Globus pallidus (tissue), 1 donor: ENCODE data around the gene HBG1.

Experiments
- DNase-seq: peaks from one replicate; pipeline ENCODE4 v3.0.0-alpha.2; 2015; ENCODE audit warnings: low spot score

Gene HBG1

GRCh38 chr11:5225480-5225871 is 24.2 kb downstream of the HBG1 start:
- DNase-seq: no peak

DNA sequence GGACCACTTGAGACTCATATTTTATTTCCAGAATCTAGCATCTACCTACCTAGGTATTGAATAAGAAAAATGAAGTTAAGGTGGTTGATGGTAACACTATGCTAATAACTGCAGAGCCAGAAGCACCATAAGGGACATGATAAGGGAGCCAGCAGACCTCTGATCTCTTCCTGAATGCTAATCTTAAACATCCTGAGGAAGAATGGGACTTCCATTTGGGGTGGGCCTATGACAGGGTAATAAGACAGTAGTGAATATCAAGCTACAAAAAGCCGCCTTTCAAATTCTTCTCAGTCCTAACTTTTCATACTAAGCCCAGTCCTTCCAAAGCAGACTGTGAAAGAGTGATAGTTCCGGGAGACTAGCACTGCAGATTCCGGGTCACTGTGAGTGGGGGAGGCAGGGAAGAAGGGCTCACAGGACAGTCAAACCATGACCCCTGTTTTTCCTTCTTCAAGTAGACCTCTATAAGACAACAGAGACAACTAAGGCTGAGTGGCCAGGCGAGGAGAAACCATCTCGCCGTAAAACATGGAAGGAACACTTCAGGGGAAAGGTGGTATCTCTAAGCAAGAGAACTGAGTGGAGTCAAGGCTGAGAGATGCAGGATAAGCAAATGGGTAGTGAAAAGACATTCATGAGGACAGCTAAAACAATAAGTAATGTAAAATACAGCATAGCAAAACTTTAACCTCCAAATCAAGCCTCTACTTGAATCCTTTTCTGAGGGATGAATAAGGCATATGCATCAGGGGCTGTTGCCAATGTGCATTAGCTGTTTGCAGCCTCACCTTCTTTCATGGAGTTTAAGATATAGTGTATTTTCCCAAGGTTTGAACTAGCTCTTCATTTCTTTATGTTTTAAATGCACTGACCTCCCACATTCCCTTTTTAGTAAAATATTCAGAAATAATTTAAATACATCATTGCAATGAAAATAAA is 24.8 kb downstream of the HBG1 start:
- DNase-seq: no peak

DNA sequence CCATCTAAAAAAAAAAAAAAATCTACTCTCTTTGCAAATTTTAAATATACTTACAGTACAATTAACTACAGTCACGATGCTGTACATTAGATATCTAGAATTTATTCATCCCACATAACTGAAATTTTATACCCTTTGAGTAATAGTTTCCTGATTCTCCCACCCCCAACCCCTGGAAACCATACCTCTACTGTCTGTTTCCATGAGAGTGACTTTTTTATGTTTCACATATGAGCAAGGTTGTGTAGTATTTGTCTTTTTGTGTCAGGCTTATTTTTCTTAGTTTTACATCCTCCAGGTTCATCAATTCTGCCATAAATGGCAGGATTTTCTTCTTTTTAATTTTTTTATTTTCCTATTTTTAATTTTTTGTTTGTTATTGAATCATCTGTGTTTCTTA is 26.0 kb downstream of the HBG1 start:
- DNase-seq: no peak

- DNase-seq: no peak
These were observed 26.5 kb downstream of the HBG1 start for GRCh38 chr11:5223146-5223545.

DNA sequence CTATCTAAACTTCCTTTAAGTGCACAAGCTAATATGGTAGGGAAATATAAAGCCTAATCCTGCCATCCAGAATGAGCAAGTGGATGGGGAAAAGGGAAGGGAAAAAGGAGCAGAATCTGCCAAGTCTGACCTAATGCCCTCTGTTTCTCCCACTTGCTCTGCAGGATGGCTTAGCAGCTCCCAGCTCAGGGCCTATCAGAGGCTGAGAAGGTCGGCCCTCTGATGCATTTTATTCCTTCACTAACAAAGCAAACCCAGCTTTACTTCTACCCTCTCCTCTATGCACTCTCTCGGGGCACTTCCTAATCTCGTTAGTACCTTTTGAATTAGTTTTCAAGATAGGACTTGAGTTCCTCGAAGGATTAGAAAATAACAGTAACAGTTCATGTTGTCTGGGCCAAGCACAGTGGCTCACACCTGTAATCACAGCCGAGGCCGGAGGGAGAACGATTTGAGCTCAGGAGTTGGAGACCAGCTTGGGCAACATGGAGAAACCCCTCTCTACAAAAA is 39.2 kb downstream of the HBG1 start:
- no peak for DNase-seq

DNA sequence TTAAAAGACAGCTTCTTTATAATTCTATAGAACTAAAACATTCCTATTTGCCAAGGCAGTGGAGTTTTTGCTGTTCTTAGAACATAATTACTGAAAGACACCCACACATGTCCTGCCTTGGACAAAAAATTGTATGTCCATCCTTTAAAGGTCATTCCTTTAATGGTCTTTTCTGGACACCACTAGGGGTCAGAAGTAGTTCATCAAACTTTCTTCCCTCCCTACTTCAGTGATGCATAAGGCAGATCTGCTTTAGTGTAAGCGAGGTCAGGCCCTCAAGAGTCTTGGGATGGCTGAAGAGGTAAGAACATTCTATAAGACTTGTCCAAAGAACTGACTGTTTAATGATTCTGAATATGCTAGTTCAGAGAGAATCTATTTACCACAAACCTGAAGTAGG is 44.9 kb downstream of the HBG1 start:
- DNase-seq: peak; percentile 10

- no peak for DNase-seq
These were observed 46.3 kb downstream of the HBG1 start for GRCh38 chr11:5203366-5203765.

DNA sequence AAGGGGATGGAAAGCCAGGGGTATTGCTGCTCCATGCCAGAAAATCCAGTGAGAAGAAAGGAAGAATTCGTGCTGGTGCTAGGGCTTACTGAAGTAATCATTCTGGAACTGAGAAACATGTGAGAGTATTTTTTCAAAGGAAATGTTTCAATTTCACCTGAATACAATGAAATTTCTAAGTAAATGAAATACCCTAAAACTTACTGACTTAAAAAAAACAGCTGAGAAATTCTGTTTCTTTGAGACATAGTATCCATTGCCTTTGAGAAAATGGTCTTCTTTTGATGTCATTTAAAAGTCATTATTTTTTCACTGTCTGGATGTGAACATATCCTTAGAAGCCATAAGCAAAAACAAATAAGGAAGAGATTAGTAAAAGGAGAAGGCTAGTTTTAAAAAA is 49.1 kb downstream of the HBG1 start, which contains the start of gene OR51V1:
Gene OR51V1 (minus strand): TSS at position 101 of the 400 bp plus-strand sequence. CDS start 0 bp downstream, at position 101.
- DNase-seq: no peak

DNA sequence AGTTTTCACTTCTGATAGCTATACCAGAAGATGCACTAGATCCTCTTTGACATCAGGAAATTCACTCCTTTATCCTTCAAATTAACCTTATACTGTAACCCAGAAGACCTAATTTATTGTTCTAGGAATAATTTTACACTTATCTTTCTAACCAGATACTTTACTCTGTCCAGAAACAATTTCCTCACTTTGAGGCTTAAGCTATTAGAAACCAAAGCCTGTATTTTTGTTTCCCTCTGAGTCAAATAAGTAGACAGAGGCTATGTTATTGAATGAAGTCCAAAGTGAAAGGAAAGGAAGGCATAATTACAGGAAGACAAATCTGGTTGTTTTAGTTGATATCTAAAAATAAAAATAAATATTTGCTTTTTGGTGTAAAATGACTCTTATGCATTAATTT is 51.4 kb downstream of the HBG1 start:
- DNase-seq: no peak
